Stimulated activated CD8-positive, alpha-beta memory T cell treated with anti-CD3 and anti-CD28 coated beads, Interleukin-12 subunit alpha, Interleukin-12 subunit beta, amount 100 ng/mL, for 24 hours (primary cell): ENCODE results near the gene ADGRV1.
A peak's percentile ranks its signal among the peaks of the same experiment; 100 is the strongest.

Experiments used
- DNase-seq: peaks from one replicate; pipeline ENCODE4 v3.0.0-alpha.2; 2020; ENCODE audit errors: extremely low read depth

Gene ADGRV1

GRCh38 chr5:91162534-91163381 lies 604.2 kb downstream of the ADGRV1 start:
- DNase-seq: peak; percentile 37

GRCh38 chr5:91164424-91164823 lies 605.8 kb downstream of the ADGRV1 start:
- DNase-seq: no peak

DNA sequence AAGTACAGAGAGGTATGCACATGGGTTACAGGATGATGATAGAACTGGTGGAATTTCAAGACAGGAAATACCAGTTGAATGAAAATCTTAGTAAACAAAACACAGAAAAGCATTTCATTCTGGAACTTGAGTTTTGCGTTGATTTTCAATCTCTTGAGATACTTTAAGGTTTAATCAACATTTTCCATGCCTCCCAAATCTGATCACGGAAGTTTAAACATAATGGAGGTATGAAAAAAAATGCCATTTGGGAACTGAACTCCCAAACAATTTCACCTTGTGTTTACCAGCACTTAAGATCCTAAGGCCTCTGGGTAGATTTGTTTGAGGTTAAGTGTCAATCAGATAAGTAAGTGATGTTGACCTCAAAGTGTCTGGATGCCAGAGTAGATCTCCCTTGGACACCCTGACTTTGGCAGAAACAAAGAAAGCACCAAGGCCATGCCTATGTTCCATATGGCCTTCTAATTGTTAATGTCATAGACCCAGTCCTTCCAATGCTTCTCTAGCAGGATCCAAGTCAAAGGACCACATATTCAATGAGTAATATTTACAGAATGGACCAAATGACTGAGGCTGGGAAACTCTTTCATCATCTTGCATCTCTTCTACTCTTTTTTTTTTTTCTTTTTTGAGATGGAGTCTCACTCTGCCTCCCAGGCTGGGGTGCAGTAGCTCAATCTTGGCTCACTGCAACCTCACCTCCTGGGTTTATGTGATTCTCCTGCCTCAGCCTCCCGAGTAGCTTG lies 607.6 kb downstream of the ADGRV1 start:
- DNase-seq: no peak

GRCh38 chr5:91168859-91169258 lies 610.3 kb downstream of the ADGRV1 start:
- DNase-seq: no peak

- DNase-seq: no peak
Observed at GRCh38 chr5:91170266-91170665, 611.7 kb downstream of the ADGRV1 start.

- DNase-seq: no peak
Observed at GRCh38 chr5:91171322-91171721, 612.7 kb downstream of the ADGRV1 start.

DNA sequence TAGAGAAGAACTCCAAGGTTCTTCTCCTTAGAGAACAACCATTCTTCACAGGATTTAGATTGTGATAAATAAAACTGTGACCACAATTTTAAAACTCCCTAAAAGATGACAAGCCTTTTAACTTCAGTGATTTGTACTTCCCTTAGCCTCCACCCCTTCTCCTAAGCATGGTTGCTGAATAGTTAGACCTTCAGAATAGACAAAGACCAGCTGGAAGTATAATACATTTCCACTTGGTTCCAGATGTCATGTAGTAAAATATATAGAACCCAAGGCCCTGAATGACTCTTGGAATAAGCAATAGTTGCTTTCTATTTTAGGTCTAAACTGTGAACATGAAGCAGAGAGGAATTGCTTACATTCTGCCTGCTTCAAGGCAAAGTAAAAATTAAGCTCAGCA lies 615.8 kb downstream of the ADGRV1 start:
- DNase-seq: no peak

- no peak for DNase-seq
Observed at GRCh38 chr5:91175708-91176107, 617.1 kb downstream of the ADGRV1 start.

DNA sequence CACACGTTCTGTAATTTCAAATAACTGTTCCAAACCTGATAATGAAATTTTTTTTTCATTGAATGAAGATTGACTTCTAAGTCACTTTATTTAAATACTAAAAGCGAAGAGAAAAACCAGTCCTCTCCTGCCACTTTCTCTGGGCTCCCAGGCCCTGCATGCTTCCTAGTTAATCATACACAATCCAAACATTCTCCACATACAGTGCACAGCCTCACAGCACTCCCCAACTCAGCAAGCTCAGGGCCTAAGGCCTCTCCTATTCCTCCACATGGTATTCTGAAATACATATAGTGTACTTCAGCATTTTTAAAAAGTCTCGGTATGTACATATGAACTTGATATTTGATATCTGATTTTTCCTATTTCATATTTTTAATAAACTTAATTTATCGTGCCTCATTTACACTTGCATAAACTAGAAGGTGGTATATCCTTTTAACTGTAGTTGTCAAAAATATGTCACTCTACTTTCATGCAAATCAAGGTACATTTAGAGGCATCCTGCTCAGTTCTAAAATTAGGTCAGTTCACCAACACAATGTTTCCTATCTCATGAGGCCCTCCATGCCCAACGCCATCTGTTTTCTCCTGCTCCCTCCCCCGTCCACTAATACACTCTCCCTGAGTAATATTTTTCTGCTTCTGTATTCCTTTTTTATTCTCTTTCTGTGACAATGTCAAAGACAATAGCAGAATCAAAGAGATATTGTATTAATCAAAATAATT lies 617.9 kb downstream of the ADGRV1 start:
- no peak for DNase-seq

DNA sequence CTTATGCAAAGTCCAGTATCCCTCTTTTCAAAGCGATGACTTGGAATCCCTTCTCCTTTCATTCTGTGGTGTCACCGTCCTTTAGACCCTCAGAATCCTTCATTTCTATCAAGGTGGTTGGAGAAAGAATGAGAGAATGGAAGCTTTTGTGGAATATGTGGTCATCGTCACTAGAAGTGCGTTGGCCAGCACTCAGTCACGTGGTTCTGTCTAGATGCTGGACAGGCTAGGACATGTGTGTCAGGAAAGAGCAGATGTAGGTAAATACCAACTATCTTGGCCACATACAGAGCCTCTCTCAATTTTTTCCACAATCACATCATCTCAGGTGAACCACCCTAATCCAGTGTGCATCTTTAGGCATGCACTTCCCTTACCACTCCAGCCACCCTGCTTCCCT lies 618.5 kb downstream of the ADGRV1 start:
- no peak for DNase-seq

GRCh38 chr5:91177639-91178038 lies 619.0 kb downstream of the ADGRV1 start:
- no peak for DNase-seq

GRCh38 chr5:91178461-91178860 lies 619.9 kb downstream of the ADGRV1 start:
- DNase-seq: no peak

GRCh38 chr5:91179018-91179417 lies 620.4 kb downstream of the ADGRV1 start:
- no peak for DNase-seq

DNA sequence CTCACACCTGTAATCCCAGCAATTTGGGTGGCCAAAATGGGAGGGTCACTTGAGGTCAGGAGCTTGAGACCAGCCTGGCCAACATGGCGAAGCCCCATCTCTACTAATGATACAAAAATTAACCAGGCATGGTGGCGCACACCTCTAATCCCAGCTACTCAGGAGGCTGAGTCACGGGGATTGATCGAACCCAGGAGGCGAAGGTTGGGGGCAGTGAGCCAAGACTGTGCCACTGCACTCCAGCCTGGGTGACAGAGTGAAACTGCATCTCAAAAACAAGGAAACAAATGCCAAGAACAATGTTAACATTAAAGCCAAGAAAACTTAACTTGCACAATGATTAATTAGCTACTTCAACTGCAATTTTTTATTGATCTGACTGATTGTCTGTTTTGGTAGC lies 621.9 kb downstream of the ADGRV1 start:
- no peak for DNase-seq

- DNase-seq: no peak
Observed at GRCh38 chr5:91182763-91183162, 624.2 kb downstream of the ADGRV1 start.

- DNase-seq: no peak
Observed at GRCh38 chr5:91183743-91184142, 625.1 kb downstream of the ADGRV1 start.

GRCh38 chr5:91186101-91186500 lies 627.5 kb downstream of the ADGRV1 start:
- no peak for DNase-seq

DNA sequence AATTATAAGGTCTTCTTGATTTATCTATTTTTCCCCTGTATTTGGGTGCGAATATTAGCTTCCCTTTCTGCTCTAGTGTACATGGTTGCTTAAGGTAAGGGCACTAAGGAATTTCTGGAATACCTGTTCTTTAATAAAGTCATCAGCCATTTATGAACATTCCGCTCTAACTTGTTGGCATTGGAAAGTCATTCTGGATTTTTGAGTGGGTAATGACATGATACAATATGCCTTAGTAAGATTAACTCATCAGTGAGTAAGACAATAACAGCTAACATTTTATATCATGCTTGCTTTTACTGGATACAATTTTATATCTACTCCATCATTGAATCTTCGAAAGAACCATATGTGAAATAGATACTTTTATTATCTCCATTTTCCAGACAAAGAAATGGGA lies 628.4 kb downstream of the ADGRV1 start:
- DNase-seq: no peak

DNA sequence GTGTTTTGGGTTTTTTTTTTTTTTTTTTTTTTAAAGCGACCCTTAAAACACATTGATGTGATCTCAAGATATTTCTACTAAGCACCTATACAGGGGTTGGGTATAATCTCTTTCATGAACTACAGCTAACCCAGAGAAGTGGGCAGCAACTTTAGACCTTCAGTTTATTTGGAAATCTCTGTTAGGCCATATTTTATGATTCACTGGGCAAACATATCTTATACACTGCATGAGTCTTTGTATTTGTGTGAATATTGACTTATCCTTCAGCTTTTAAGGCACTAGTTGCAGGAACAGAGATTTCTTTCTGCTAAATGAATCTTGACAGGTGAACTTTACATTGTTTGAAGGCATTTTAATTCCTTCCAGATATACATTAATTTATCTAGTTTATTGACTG lies 630.2 kb downstream of the ADGRV1 start:
- DNase-seq: no peak

DNA sequence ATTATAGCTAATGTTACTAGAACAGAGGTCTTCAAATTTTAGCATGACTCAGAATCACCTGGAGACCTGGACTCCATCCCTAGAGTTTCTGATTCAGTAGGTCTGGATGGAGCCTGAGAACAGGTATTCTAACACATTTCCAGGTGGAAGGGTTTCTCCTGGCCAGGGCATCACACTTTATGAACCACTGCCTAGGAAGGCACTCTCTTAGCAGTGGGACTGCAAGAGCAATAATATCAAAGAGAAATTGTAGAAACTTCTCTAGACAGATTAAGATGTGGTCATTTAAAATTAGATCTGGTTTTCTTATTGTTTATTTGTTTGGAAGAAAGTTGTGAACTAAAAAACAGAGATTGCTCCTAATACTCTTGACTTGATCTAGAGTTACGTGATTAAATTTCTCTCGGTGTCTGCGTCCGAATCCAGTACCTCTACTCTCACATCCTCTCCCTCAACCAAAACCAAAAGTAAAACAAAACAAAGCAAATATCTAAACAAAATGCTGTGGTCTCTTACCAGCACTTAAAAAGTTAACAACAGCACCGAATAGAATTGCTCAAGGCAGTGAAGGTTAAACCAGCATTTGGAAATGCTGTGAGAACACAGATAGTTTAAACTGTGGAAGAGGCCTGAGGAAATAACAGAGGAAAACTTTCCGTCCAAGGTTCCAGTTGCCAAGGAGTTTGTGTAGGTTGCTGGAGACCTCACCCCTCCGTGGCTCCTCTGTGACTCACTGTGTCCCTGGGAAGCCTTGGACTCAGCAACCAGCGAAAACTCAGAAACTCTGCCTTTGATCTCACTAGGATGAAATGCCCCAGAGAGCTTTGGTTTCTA lies 631.1 kb downstream of the ADGRV1 start:
- DNase-seq: no peak

- no peak for DNase-seq
Observed at GRCh38 chr5:91190314-91190690, 631.7 kb downstream of the ADGRV1 start.
